KMS-11 (cell line): ENCODE measurements around the gene SNAP23.

ENCODE experiments used
- H2AFZ ChIP-seq: fragments of 200-600 bp; sonication (generic); 2 replicates; pipeline ENCODE4 v1.6.1; 2016; ENCODE audit warnings: antibody characterized with exemption, mixed run types, low read depth
- H3K27ac ChIP-seq: fragments of 200-600 bp; sonication (generic); 2 replicates; pipeline ENCODE4 v1.6.1; 2016; ENCODE audit warnings: mild to moderate bottlenecking, mixed run types
- H3K27me3 ChIP-seq: fragments of 200-600 bp; sonication (generic); 2 replicates; pipeline ENCODE4 v1.6.1; 2017; ENCODE audit warnings: mild to moderate bottlenecking, low read depth, mixed run types, moderate library complexity; ENCODE audit not compliant: insufficient read depth
- H3K36me3 ChIP-seq: fragments of 200-600 bp; sonication (generic); 2 replicates; pipeline ENCODE4 v1.6.1; 2017; ENCODE audit warnings: mild to moderate bottlenecking, mixed run types; ENCODE audit not compliant: insufficient read depth
- H3K4me1 ChIP-seq: fragments of 200-600 bp; sonication (generic); 2 replicates; pipeline ENCODE4 v1.6.1; 2016; ENCODE audit warnings: mild to moderate bottlenecking, low read depth, mixed run types; ENCODE audit not compliant: poor library complexity, severe bottlenecking
- H3K4me2 ChIP-seq: fragments of 200-600 bp; sonication (generic); 2 replicates; pipeline ENCODE4 v1.7.0; 2016; ENCODE audit warnings: mild to moderate bottlenecking, mixed run types
- H3K4me3 ChIP-seq: fragments of 200-600 bp; sonication (generic); IDR thresholded peaks from 2 replicates; pipeline ENCODE4 v1.6.1; 2017; ENCODE audit warnings: low read depth, low read length, mixed read lengths; ENCODE audit not compliant: insufficient read depth
- H3K79me2 ChIP-seq: fragments of 200-600 bp; sonication (generic); 2 replicates; pipeline ENCODE4 v1.6.1; 2016; ENCODE audit warnings: low read depth, mixed run types; ENCODE audit not compliant: insufficient read depth
- H3K9ac ChIP-seq: fragments of 200-600 bp; sonication (generic); 2 replicates; pipeline ENCODE4 v1.6.1; 2016; ENCODE audit warnings: mild to moderate bottlenecking, mixed run types
- H4K20me1 ChIP-seq: fragments of 200-600 bp; sonication (generic); 2 replicates; pipeline ENCODE4 v1.6.1; 2016; ENCODE audit warnings: mild to moderate bottlenecking, mixed run types; ENCODE audit not compliant: insufficient read depth
- TF ChIP-seq, protein P1 (sequence below): fragments of 200-600 bp; sonication (generic); conservative IDR thresholded peaks from 2 replicates; pipeline ENCODE4 v1.6.1; 2017; ENCODE audit warnings: low read depth, mild to moderate bottlenecking, antibody characterized with exemption, low read length, moderate library complexity, mixed read lengths

Gene SNAP23

DNA sequence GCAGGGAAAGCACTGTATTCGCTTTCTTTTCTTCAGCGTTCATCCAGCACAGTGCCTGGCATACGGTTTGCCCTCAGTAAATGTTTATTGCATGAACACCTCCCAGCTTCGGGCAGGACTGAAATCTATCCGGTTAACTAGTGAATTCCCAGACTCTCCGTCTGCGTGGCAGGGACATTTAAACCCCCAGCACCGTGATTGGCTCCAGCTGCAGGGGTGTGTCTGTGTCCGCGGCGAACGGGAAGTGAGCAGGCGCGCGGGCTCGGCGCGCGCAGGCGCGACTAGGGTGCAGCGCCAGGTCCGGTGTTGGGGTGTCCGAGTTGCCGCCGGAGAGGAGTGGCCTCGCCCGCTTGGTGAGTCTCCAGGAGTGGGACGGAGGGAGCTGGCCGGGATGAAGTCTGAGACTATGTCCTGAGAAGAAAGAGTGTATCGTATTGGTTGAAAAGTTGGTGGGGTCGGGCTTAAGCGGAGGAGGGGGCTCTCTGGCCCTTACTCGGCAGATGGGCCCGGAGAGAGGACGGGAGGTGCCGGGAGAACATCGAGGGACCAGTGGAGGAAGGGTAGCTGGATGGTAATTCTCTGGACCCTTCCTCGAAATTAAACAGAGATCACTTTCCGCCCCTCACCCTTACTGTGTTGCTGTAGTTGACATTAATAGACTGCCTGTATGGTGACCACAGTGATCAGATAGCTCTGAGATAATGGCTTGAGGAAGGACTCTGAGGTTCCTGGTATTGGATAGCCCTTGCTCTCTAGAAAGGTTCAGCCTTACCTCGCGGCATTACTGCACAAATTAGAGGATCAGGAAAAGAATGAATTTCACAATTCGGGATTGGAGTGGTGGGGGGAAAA lies at the start of gene SNAP23:
TSS of gene SNAP23 (plus strand) at position 274 of the 852 bp plus-strand sequence. CDS start 16,213 bp downstream, outside the sequence.
- no peak within 1 kb of the TSS for H3K27ac ChIP-seq
- H3K4me2 ChIP-seq: peak within 1 kb of the TSS; percentile 89
- H2AFZ ChIP-seq: peak within 1 kb of the TSS; percentile 88
- no peaks in the 10 kb centered on the region for H3K36me3 ChIP-seq
- no peaks in the 10 kb centered on the region for H4K20me1 ChIP-seq
- H3K4me3 ChIP-seq: peak within 1 kb of the TSS; percentile 62
- H3K4me1 ChIP-seq: peaks cover 35% of the 10 kb centered on the region
- H3K27me3 ChIP-seq: no peaks in the 10 kb centered on the region
- peaks cover 13% of the 10 kb centered on the region; the same call in 1 of the 2 replicates for H3K79me2 ChIP-seq
- TF ChIP-seq, protein P1, sequence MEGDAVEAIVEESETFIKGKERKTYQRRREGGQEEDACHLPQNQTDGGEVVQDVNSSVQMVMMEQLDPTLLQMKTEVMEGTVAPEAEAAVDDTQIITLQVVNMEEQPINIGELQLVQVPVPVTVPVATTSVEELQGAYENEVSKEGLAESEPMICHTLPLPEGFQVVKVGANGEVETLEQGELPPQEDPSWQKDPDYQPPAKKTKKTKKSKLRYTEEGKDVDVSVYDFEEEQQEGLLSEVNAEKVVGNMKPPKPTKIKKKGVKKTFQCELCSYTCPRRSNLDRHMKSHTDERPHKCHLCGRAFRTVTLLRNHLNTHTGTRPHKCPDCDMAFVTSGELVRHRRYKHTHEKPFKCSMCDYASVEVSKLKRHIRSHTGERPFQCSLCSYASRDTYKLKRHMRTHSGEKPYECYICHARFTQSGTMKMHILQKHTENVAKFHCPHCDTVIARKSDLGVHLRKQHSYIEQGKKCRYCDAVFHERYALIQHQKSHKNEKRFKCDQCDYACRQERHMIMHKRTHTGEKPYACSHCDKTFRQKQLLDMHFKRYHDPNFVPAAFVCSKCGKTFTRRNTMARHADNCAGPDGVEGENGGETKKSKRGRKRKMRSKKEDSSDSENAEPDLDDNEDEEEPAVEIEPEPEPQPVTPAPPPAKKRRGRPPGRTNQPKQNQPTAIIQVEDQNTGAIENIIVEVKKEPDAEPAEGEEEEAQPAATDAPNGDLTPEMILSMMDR: no peak
- H3K9ac ChIP-seq: peak within 1 kb of the TSS; percentile 53; the same call in 1 of the 2 replicates

DNA sequence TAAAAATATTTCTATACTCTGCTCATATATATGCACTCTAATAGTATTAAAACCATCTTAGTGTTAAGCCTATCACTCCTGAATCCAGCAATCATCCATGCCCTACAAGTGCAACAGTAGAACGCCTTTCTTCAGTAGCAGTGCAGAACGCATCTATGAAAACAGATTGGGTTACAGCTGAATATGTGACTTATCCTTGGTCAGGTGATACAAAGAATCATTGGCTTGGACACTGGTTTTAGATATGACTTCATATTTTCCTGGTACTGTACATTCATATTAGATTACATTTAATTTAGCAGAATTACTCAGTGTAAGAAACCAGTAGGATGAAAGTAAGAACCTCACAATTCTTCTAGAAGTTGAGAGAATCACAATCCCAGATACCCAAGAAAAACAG lies 47.8 kb upstream of the SNAP23 start:
- no peak overlapping the region for H3K9ac ChIP-seq
- H3K27me3 ChIP-seq: no peaks in the 10 kb centered on the region
- no peaks in the 10 kb centered on the region for H4K20me1 ChIP-seq
- no peak overlapping the region for H3K27ac ChIP-seq
- TF ChIP-seq, protein P1: no peak
- no peak overlapping the region for H3K4me2 ChIP-seq
- no peak overlapping the region for H2AFZ ChIP-seq
- H3K4me1 ChIP-seq: no peaks in the 10 kb centered on the region
- H3K36me3 ChIP-seq: no peaks in the 10 kb centered on the region
- H3K79me2 ChIP-seq: no peaks in the 10 kb centered on the region
- no peak overlapping the region for H3K4me3 ChIP-seq

DNA sequence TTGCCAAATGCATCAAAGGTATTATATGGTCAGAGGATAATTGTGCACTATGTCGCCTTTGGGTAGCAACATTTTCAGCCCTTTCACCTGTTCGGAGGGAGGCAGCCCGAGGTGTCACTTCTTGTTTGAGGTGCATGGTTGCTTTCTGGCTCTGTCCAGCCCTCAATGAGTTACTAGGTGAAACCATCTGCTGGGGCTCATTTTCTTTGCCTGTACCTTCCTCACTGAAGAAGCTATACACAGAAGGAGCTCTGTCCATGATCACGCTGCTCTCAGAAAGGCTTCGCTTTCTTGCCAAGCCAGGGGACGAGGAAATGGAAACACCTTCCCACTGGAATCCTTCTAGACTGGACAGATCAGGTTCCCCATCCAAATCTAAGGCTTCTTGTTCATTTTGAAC lies 47.2 kb upstream of the SNAP23 start:
- Histone ChIP-seq H3K79me2 (no peaks in the 10 kb centered on the region), H3K9ac (no peak overlapping the region), H3K4me1 (no peaks in the 10 kb centered on the region), H3K36me3 (no peaks in the 10 kb centered on the region), H3K4me3 (no peak overlapping the region), H3K4me2 (no peak overlapping the region), H3K27ac (no peak overlapping the region), H2AFZ (no peak overlapping the region), H3K27me3 (no peaks in the 10 kb centered on the region), H4K20me1 (no peaks in the 10 kb centered on the region)
- TF ChIP-seq, protein P1: no peak

DNA sequence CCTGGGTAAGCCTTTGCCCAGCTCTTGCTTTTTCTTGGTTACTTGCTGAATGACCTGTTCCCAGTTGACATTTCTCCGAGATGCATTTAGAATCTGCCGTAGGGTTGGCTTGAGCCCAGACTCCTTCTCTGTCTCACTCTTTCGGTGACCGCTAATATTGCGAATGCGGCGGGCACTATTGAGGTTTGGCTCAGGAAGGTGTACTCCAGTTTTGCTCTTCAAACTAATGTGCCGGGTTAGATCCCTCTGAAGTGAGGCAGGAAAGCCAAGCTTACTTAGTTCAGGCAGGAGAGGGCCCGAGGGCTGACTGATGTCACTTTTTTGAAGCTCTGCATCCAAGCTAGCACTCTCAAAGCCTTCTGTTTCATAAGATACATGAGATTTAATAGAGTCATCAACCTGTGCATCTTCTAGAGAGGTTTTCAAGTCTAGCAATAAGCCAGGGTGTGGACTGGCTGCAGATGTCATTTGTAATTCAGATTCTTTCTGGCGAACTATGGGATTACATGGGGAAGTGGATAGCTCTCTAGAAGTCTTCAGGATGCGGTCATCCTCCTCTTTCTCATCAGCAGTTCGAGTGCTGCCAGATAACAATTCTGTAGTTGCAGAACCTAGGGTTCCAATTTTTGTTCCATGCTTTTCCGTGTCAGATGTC lies 45.5 kb upstream of the SNAP23 start:
- Histone ChIP-seq H3K4me3 (no peak overlapping the region), H3K36me3 (no peaks in the 10 kb centered on the region), H3K9ac (no peak overlapping the region), H3K27ac (no peak overlapping the region), H2AFZ (no peak overlapping the region), H3K4me2 (no peak overlapping the region), H4K20me1 (no peaks in the 10 kb centered on the region), H3K79me2 (no peaks in the 10 kb centered on the region), H3K4me1 (no peaks in the 10 kb centered on the region), H3K27me3 (no peaks in the 10 kb centered on the region)
- TF ChIP-seq, protein P1: no peak
